Activated T-cell treated with anti-CD3 and anti-CD28 coated beads, Interleukin-2, amount 50 U/mL, for 4 hours (primary cell): ENCODE results near the gene TACR3. TPM values are rescaled to one million over a fixed set of nuclear protein-coding genes. Genes with fewer than 3 reads are reported as not detected.
"Not testable (repeated sequence)": the region's sequence is repeated elsewhere in the genome, so short reads cannot be mapped to it uniquely, and the experiment has no call there.

Source experiments
- ATAC-seq, 2 donors: fragments of 200-7000 bp; cut with Tn5 transposase; one replicate each; pipeline ENCODE4 v1.10.0; 2021
- DNase-seq: peaks from one replicate; pipeline ENCODE4 v3.0.0-alpha.2; 2020
- H3K27me3 Mint-ChIP-seq: one replicate; pipeline ENCODE4 v1.8.0; 2021; ENCODE audit warnings: low read depth, mixed read lengths
- H3K36me3 Mint-ChIP-seq: one replicate; pipeline ENCODE4 v1.8.0; 2022; ENCODE audit warnings: mixed read lengths; ENCODE audit not compliant: insufficient read depth
- H3K4me1 Mint-ChIP-seq: one replicate; pipeline ENCODE4 v1.8.0; 2021; ENCODE audit warnings: low read depth, mixed read lengths
- H3K4me3 Mint-ChIP-seq: one replicate; pipeline ENCODE4 v1.8.0; 2021; ENCODE audit warnings: mild to moderate bottlenecking, moderate library complexity, mixed read lengths
- H3K9me3 Mint-ChIP-seq: one replicate; pipeline ENCODE4 v1.8.0; 2021; ENCODE audit warnings: mixed read lengths
- total RNA-seq, 3 donors: library from RNA; stranded (reverse); gene quantifications; one replicate each; pipeline ENCODE4 v1.2.1, GENCODE V29; 2021

Gene TACR3, protein sequence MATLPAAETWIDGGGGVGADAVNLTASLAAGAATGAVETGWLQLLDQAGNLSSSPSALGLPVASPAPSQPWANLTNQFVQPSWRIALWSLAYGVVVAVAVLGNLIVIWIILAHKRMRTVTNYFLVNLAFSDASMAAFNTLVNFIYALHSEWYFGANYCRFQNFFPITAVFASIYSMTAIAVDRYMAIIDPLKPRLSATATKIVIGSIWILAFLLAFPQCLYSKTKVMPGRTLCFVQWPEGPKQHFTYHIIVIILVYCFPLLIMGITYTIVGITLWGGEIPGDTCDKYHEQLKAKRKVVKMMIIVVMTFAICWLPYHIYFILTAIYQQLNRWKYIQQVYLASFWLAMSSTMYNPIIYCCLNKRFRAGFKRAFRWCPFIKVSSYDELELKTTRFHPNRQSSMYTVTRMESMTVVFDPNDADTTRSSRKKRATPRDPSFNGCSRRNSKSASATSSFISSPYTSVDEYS
- not detected for total RNA-seq

DNA sequence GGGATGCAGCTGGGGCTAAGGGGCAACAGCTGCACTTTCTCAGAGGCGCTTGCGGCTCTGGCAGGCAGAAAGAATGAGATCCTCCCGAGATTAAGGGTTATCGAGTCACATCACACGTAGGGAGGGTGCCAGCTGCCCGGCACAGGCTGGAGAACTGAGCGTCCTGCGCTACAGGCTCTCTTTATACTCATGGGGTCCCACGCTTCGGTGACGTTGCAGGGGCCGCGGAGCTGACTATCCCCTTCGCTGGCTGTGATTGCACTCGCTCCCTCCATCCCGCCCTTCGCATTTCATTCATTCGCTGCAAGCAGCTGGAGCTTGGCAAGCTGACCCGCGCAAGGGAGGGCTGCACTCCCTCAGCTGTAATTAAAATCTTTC is at the start of gene TACR3:
TACR3 (minus strand) TSS at position 156 of the 378 bp plus-strand sequence. CDS start 310 bp downstream, outside the sequence.
- no peaks in the 10 kb centered on the region for H3K9me3 Mint-ChIP-seq
- ATAC-seq = peak in 1 of 2 donors; percentile 27

DNA sequence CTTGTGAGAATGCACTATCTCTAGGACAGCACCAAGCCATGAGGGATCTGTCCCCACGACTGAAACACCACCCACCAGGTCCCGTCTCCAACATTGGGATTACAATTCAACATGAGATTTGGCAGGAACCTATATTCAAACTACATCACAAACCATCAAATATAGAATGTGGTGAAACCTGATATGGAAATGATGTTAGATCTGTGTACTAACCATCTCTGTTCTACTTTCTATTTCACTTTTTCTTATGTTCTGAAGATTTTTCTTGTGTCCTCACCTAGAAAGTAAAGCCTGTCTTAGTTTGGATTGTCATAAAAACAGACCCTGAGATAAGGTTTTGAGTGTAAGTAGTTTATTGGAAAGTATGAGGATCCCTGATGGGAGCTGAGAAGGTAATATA is 37.8 kb upstream of the TACR3 start:
- DNase-seq (no peak), ATAC-seq (no peak)
- H3K9me3 Mint-ChIP-seq = peaks cover 11% of the 10 kb centered on the region

More for the DNA sequence above, at the start of gene TACR3:
- Mint-ChIP-seq H3K4me1 (no peaks in the 10 kb centered on the region), H3K4me3 (no peak within 1 kb of the TSS), H3K36me3 (no peaks in the 10 kb centered on the region), H3K27me3 (peaks cover 2% of the 10 kb centered on the region)
- no peak for DNase-seq

DNA sequence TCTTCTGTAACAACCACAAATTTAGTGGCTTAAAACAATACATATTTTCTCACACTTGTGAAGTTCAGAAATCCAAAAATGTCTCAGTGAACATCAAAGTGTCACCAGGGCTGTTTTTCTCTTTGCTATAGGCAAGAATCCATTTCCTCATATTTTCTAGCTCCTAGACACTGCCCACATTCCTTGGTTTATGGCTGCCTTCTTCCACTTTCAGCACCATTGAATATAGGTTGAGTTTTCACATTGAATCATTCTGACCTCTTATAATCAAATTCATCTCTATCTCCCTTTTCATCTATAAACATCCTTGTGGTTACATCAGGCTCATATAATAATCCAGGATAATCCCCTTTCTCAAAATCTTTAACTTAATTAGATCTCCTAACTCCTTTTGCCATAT is 37.0 kb upstream of the TACR3 start:
- peaks cover 11% of the 10 kb centered on the region for H3K9me3 Mint-ChIP-seq
- DNase-seq (no peak), ATAC-seq (no peak)
- H3K36me3 Mint-ChIP-seq = no peaks in the 10 kb centered on the region
- H3K27me3 Mint-ChIP-seq = no peaks in the 10 kb centered on the region
- H3K4me1 Mint-ChIP-seq = no peaks in the 10 kb centered on the region
- H3K4me3 Mint-ChIP-seq = no peak overlapping the region

More for the DNA sequence above, 37.8 kb upstream of the TACR3 start:
- no peaks in the 10 kb centered on the region for H3K4me1 Mint-ChIP-seq
- H3K4me3 Mint-ChIP-seq = no peak overlapping the region
- H3K27me3 Mint-ChIP-seq = no peaks in the 10 kb centered on the region
- no peaks in the 10 kb centered on the region for H3K36me3 Mint-ChIP-seq

DNA sequence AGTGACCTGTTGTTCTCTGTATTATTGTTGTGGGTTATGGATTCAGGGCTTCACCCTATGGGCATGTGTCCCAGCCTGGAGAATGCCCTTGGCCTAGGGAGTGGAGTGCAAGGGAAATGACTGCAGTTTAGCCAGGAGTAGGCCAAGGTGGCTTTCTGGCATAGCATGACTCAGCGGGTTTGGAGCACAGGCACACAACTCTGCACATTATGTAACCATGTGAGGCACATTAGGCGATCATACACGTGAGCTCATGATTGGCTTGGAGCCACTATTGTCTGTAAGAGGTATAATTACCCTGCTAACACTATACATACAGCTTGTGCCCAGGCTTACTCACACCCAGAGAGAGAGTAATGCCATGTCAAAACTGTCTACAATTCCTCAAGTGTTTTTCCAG is 35.1 kb upstream of the TACR3 start:
- ATAC-seq = no peak
- Mint-ChIP-seq H3K9me3 (peaks cover 11% of the 10 kb centered on the region), H3K4me3 (no peak overlapping the region), H3K27me3 (no peaks in the 10 kb centered on the region), H3K36me3 (no peaks in the 10 kb centered on the region), H3K4me1 (no peaks in the 10 kb centered on the region)
- no peak for DNase-seq

DNA sequence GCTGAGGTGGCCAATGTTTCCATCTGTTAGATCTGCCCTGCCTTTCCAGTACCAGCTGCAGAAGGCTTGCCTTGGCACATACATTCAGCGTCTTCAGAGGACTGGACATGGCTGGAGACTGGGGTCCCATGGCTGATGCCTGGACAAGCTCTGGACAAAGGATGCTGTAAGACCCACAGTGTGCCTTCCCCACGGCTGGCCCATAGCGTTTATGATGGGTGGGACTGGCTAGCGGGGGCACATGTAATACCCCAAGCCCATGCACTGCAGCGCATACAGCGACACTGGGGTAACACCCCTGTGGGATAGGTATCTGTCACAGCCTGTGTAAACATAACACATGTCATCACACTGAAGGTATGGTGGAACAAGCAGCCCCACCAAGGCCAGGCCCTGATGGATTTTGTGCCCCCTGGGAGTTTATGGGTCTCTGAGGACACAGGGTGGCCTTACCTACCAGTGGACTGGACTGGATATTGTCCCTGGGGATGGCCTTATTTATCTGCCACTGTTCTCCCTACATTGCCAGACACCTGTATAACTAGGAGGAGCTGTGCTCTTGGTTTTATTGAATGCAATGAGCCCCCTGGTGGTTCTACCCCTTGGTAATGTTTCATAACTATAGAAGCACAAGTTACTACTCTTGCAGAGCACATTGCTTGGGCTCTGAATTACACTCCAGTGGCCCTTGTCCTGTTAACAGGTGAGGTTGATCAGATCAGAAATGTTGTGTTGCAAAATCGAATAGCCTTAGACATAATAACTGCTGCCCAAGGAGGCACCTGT is 34.3 kb upstream of the TACR3 start:
- Mint-ChIP-seq H3K27me3 (no peaks in the 10 kb centered on the region), H3K4me3 (no peak overlapping the region), H3K4me1 (no peaks in the 10 kb centered on the region), H3K9me3 (peaks cover 11% of the 10 kb centered on the region), H3K36me3 (no peaks in the 10 kb centered on the region)
- ATAC-seq (no peak), DNase-seq (no peak)

DNA sequence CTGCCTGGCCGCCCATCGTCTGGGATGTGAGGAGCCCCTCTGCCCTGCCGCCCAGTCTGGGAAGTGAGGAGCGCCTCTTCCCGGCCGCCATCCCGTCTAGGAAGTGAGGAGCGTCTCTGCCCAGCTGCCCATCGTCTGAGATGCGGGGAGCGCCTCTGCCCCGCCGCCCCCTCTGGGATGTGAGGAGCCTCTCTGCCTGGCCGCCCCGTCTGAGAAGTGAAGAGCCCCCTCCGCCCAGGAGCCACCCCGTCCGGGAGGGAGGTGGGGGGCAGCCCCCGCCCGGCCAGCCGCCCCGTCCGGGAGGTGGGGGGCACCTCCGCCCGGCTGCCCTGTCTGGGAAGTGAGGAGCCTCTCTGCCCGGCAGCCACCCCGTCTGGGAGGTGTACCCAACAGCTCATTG is 3.4 kb upstream of the TACR3 start:
- not testable (repeated sequence) for DNase-seq, H3K4me1 Mint-ChIP-seq, H3K4me3 Mint-ChIP-seq, H3K27me3 Mint-ChIP-seq, ATAC-seq, H3K36me3 Mint-ChIP-seq, H3K9me3 Mint-ChIP-seq

DNA sequence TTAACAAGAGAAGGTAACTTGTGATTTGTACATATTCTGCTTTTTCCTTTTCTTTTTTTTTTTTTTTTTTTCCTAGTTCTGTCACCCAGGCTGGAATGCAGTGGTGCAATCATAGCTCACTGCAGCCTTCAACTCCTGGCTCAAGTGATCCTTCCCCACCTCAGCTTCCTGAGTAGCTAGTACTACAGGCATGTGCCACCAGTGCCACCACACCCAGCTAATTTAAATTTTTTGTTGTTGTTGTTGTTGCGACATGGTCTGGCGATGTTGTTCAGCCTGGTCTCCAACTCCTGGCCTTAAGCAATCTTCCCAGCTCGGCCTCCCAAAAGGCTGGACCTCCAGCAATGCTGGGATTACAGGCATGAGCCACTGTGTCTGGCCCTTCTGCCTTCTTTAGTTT is 1.5 kb upstream of the TACR3 start:
- DNase-seq (no peak), ATAC-seq (no peak)
- H3K9me3 Mint-ChIP-seq = peaks cover 3% of the 10 kb centered on the region
- no peaks in the 10 kb centered on the region for H3K4me1 Mint-ChIP-seq
- H3K4me3 Mint-ChIP-seq = no peak overlapping the region
- peaks cover 2% of the 10 kb centered on the region for H3K27me3 Mint-ChIP-seq
- no peaks in the 10 kb centered on the region for H3K36me3 Mint-ChIP-seq

DNA sequence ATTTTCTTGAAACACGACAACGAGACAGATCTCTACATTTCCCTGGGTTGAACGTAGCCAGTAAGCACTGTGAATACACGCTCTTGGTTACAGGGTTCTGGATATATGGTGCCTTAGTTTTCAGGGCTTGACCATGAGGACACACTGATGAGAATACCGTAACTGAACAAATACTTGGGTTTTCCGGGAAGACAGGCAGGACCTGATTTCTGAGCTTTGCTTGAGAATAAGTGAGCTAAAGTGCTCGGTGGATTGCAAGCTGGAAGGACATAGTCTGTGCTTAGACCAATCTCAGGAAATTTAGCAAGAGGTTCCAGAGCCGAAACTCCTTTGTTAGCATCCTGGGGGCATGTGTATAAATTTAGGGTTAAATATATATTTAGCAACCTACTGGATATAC is 876 bp upstream of the TACR3 start:
- DNase-seq (no peak), ATAC-seq (no peak)
- Mint-ChIP-seq H3K27me3 (peaks cover 2% of the 10 kb centered on the region), H3K9me3 (no peaks in the 10 kb centered on the region), H3K36me3 (no peaks in the 10 kb centered on the region), H3K4me3 (no peak overlapping the region), H3K4me1 (no peaks in the 10 kb centered on the region)

DNA sequence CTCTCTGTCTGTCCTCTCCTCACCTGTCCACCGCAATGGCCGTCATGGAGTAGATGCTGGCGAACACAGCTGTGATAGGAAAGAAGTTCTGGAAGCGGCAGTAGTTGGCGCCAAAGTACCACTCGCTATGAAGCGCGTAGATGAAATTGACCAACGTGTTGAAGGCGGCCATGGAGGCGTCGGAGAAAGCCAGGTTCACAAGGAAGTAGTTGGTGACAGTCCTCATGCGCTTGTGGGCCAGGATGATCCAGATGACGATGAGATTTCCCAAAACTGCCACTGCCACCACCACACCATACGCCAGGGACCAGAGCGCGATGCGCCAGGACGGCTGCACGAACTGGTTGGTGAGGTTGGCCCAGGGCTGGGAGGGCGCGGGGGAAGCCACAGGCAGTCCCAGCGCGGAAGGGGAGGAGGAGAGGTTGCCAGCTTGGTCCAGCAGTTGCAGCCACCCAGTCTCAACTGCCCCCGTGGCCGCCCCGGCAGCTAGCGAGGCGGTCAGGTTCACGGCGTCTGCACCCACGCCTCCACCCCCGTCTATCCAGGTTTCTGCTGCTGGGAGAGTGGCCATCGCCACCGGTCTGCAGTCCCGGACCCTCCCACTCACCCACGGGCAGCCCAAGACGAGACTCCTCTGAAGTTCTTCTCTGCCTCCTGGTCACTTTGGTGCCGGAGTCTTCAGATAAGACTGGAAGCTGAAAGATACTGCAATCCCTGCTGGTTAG is 518 bp downstream of the TACR3 start:
- DNase-seq (no peak), ATAC-seq (no peak)
- H3K9me3 Mint-ChIP-seq = no peaks in the 10 kb centered on the region
- no peaks in the 10 kb centered on the region for H3K36me3 Mint-ChIP-seq
- H3K4me1 Mint-ChIP-seq = no peaks in the 10 kb centered on the region
- H3K27me3 Mint-ChIP-seq = peaks cover 2% of the 10 kb centered on the region
- H3K4me3 Mint-ChIP-seq = no peak overlapping the region

DNA sequence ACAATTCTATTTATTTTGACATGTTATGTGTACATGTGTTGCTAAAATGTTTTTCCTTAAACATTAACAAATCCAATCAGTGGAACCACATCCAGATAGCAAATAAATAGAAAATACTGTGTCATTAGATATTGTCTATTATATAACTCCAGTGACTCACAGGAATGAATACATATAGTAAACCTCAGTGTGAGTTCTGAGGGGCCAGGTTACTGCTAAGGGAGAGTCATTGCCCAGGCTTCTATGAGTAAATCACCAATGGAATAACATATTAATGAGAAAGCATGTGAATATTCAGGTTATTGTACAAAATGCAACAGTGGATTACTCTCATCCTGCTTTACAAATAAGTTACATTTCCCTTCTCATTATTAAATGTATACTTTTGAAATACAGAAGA is 27.2 kb downstream of the TACR3 start:
- H3K27me3 Mint-ChIP-seq = no peaks in the 10 kb centered on the region
- peaks cover 3% of the 10 kb centered on the region for H3K9me3 Mint-ChIP-seq
- DNase-seq = no peak
- H3K4me1 Mint-ChIP-seq = no peaks in the 10 kb centered on the region
- H3K36me3 Mint-ChIP-seq = no peaks in the 10 kb centered on the region
- no peak overlapping the region for H3K4me3 Mint-ChIP-seq
- no peak for ATAC-seq

DNA sequence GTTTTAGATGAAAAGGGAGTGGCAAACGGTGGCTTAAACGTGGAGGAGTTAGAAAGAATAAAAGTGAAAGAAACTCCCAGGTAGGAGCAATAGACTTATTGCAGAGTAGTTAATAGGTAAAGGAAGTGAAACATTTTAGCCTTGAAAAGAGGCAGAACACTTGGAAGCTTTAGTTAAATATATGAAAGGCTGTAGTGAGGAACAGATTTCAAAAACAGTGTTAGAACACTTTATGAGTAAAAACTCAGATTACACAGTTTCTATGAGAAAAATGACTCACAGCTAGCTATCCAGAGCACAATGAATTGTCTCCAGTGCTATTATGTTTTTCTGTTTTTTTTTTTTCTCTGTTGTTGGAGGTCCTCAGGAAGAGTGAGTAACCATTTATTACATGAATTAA is 45.8 kb downstream of the TACR3 start:
- Mint-ChIP-seq H3K9me3 (peaks cover 5% of the 10 kb centered on the region), H3K4me3 (no peak overlapping the region), H3K4me1 (no peaks in the 10 kb centered on the region), H3K36me3 (no peaks in the 10 kb centered on the region), H3K27me3 (no peaks in the 10 kb centered on the region)
- no peak for DNase-seq
- ATAC-seq = no peak

DNA sequence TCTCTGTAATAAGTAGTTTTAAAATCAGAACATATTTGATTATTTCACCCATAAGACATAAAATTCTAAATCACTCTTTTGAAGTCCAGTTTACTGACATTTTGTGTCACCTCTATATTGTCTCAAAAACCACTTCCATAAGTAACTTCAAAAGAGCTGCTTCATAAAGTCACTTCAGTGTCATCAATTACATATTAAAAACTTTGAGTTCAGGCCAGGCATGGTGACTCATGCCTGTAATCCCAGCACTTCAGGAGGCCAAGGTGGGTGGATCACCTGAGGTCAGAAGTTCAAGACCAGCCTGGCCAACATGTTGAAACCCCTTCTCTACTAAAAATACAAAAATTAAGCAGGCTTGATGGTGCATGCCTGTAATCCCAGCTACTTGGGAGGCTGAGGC is 53.0 kb downstream of the TACR3 start:
- H3K4me3 Mint-ChIP-seq, H3K9me3 Mint-ChIP-seq, H3K4me1 Mint-ChIP-seq, H3K36me3 Mint-ChIP-seq, H3K27me3 Mint-ChIP-seq, ATAC-seq, DNase-seq: not testable (repeated sequence)

DNA sequence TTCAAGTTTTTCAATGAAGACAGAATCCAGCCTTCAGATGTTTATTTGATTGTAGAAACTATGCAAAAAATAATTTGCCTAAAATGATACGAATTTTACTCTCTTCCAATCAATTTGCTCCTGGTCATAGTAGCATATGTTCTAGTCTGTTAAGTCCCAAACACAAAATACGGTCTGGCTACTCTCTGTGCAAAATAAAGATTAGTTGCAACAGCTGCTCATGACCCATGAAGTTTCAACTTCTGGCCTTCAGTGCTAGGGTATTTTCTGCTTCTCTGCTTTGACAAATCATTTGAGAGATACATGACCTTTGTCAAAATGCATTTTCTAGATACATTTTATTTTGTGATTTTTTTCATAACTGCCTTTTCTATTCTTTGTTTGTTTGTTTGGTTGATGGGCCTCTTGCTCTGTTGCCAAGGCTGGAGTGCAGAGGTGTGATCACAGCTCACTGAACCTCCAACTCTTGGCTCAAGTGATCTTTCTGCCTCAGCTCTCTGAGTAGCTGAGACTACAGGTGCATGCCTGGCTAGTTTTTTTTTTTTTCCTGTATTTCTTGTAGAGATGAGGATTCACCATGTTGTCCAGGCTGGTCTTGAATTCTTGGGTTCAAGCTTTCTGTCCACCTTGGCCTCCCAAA is 55.2 kb downstream of the TACR3 start:
- no peak for ATAC-seq
- no peak overlapping the region for H3K4me3 Mint-ChIP-seq
- no peaks in the 10 kb centered on the region for H3K4me1 Mint-ChIP-seq
- no peaks in the 10 kb centered on the region for H3K9me3 Mint-ChIP-seq
- H3K36me3 Mint-ChIP-seq = no peaks in the 10 kb centered on the region
- no peak for DNase-seq
- no peaks in the 10 kb centered on the region for H3K27me3 Mint-ChIP-seq

DNA sequence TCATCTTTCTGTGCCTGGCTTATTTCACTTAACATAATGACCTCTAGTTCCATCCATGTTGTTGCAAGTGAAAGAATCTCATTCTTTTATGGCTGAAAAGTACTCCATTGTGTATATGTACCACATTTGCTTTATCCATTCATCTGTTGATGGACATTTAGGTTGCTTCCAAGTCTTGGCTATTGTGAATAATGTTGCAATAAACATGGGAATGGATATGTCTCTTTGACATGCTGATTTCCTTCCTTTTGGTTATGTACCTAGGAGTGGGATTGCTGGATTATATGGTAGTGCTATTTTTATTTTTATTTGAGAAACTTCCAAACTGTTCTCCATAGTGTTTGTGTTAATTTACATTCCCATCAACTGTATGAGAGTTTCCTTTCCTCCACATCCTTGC is 71.2 kb downstream of the TACR3 start:
- Mint-ChIP-seq H3K36me3 (no peaks in the 10 kb centered on the region), H3K9me3 (peaks cover 9% of the 10 kb centered on the region), H3K4me1 (no peaks in the 10 kb centered on the region), H3K4me3 (no peak overlapping the region), H3K27me3 (no peaks in the 10 kb centered on the region)
- DNase-seq (no peak), ATAC-seq (no peak)
